Neuronal stem cell (in vitro differentiated cells): ENCODE data around the gene CNMD. TPM values are rescaled to one million over a fixed set of nuclear protein-coding genes. Genes with fewer than 3 reads are reported as not detected.
A peak's percentile ranks its signal among the peaks of the same experiment; 100 is the strongest.

Experiments
- DNase-seq: peaks from one replicate; pipeline ENCODE4 v3.0.0-alpha.2; 2013; ENCODE audit warnings: low spot score
- H2AFZ ChIP-seq: one replicate; pipeline ENCODE4 v1.6.1; 2013; ENCODE audit warnings: mild to moderate bottlenecking, low read length, inconsistent platforms
- H2AK5ac ChIP-seq: 2 replicates; pipeline ENCODE4 v1.6.1; 2013; ENCODE audit warnings: low read depth, mild to moderate bottlenecking, inconsistent platforms, low read length, moderate library complexity, mixed read lengths
- H2BK120ac ChIP-seq: 2 replicates; pipeline ENCODE4 v1.6.1; 2013; ENCODE audit warnings: low read depth, mild to moderate bottlenecking, inconsistent platforms, low read length, moderate library complexity, mixed read lengths
- H2BK12ac ChIP-seq: one replicate; pipeline ENCODE4 v1.6.1; 2013; ENCODE audit warnings: low read length, inconsistent platforms
- H2BK15ac ChIP-seq: 2 replicates; pipeline ENCODE4 v1.6.1; 2013; ENCODE audit warnings: mild to moderate bottlenecking, low read length, inconsistent platforms, mixed read lengths
- H2BK5ac ChIP-seq: one replicate; pipeline ENCODE4 v1.6.1; 2013; ENCODE audit warnings: inconsistent platforms, mild to moderate bottlenecking, low read length, moderate library complexity
- H3K14ac ChIP-seq: one replicate; pipeline ENCODE4 v1.6.1; 2013; ENCODE audit warnings: low read length, inconsistent platforms
- H3K18ac ChIP-seq: 2 replicates; pipeline ENCODE4 v1.6.1; 2013; ENCODE audit warnings: low read length, inconsistent platforms
- H3K23ac ChIP-seq: 2 replicates; pipeline ENCODE4 v1.6.1; 2013; ENCODE audit warnings: low read depth, mild to moderate bottlenecking, mixed read lengths, low read length, inconsistent platforms; ENCODE audit not compliant: poor library complexity
- H3K27ac ChIP-seq: replicated peaks from 3 replicates; pipeline ENCODE4 v1.5.1; 2013; ENCODE audit warnings: low read length, inconsistent platforms
- H3K27me3 ChIP-seq, 3 experiments: 2 replicates each; pipeline ENCODE4 v1.6.1; 2013; ENCODE audit warnings: low read length in 3 of 3, mild to moderate bottlenecking in 2 of 3, inconsistent platforms in 1 of 3, low read depth in 1 of 3, mixed read lengths in 1 of 3, moderate library complexity in 1 of 3; ENCODE audit not compliant: control insufficient read depth in 3 of 3, insufficient read depth in 3 of 3
- H3K36me3 ChIP-seq, 2 donors: replicated peaks in 1 of 2; 2 replicates each; pipeline ENCODE4 v1.6.1; 2013; ENCODE audit warnings: low read length in 2 of 2; ENCODE audit not compliant: control insufficient read depth in 2 of 2, insufficient read depth in 2 of 2
- H3K4ac ChIP-seq: 2 replicates; pipeline ENCODE4 v1.6.1; 2013; ENCODE audit warnings: inconsistent platforms, mild to moderate bottlenecking, low read length, moderate library complexity
- H3K4me1 ChIP-seq, 2 donors: 1 replicate in 1 of 2; 2 replicates in 1 of 2; pipeline ENCODE4 v1.6.1; 2013; ENCODE audit warnings: low read length in 2 of 2, low read depth in 1 of 2; ENCODE audit not compliant: control insufficient read depth in 2 of 2, insufficient read depth in 1 of 2
- H3K4me2 ChIP-seq: one replicate; pipeline ENCODE4 v1.6.1; 2013; ENCODE audit warnings: mild to moderate bottlenecking, low read length, inconsistent platforms; ENCODE audit not compliant: insufficient read depth, poor library complexity, severe bottlenecking
- H3K4me3 ChIP-seq, 2 donors: 2 replicates each; pipeline ENCODE4 v1.5.1; 2013; ENCODE audit warnings: low read length in 2 of 2, mild to moderate bottlenecking in 2 of 2, inconsistent platforms in 1 of 2, moderate library complexity in 1 of 2
- H3K79me1 ChIP-seq: one replicate; pipeline ENCODE4 v1.6.1; 2013; ENCODE audit warnings: low read depth, mild to moderate bottlenecking, inconsistent platforms, low read length, moderate library complexity
- H3K9ac ChIP-seq: one replicate; pipeline ENCODE4 v1.6.1; 2013; ENCODE audit warnings: mild to moderate bottlenecking, low read depth, low read length, inconsistent platforms; ENCODE audit not compliant: poor library complexity
- H3K9me3 ChIP-seq, 2 donors: replicated peaks in 1 of 2; 2 replicates each; pipeline versions ENCODE3 to v1.6.1; 2013; ENCODE audit warnings: low read length in 2 of 2, mild to moderate bottlenecking in 2 of 2, inconsistent platforms in 1 of 2, low read depth in 1 of 2, mixed read lengths in 1 of 2, moderate library complexity in 1 of 2; ENCODE audit not compliant: control insufficient read depth in 2 of 2, insufficient read depth in 1 of 2
- H4K8ac ChIP-seq: one replicate; pipeline ENCODE4 v1.6.1; 2013; ENCODE audit warnings: low read depth, mild to moderate bottlenecking, inconsistent platforms, low read length, moderate library complexity
- H4K91ac ChIP-seq: one replicate; pipeline ENCODE4 v1.6.1; 2013; ENCODE audit warnings: low read length, low read depth, mild to moderate bottlenecking, inconsistent platforms; ENCODE audit not compliant: poor library complexity
- WGBS, 2 donors: extraction: QIAGEN DNeasy Blood & Tissue Kit; methylation state at CpG; one replicate each; pipeline ENCODE4 v1.1.7; 2013; ENCODE audit warnings: missing lambda C conversion rate in 2 of 2, mixed read lengths in 1 of 2; ENCODE audit not compliant: insufficient read length in 2 of 2, insufficient replicate concordance in 1 of 2; ENCODE audit errors: extremely low coverage in 2 of 2; 5-methylcytosine and 5-hydroxymethylcytosine counted together
- polyA plus RNA-seq, 2 experiments: library from polyadenylated mRNA; stranded (reverse); fragments of 200-250 nt; gene quantifications; one replicate each; pipeline ENCODE4 v1.2.3, GENCODE V29; 2013

The CNMD gene
- 6.3 TPM for polyA plus RNA-seq (2013, experiment 1 of 2)
- polyA plus RNA-seq (2013, experiment 2 of 2): 6.8 TPM

GRCh38 chr13:52739468-52740071 lies at the start of gene CNMD:
Gene CNMD, minus strand, starts transcription at chr13:52739820. Its CDS starts 119 bp downstream, at chr13:52739701.
- Histone ChIP-seq H2BK12ac (no peak within 1 kb of the TSS), H3K4me2 (peak within 1 kb of the TSS; percentile 89), H3K4me1 (peaks cover 5 to 12% of the 10 kb centered on the region in 2 donors), H2BK120ac (no peak within 1 kb of the TSS), H2AK5ac (no peak within 1 kb of the TSS), H3K9ac (peak within 1 kb of the TSS; percentile 91), H3K27me3 (peaks cover 0 to 27% (median 8%) of the 10 kb centered on the region in 3 experiments), H3K4ac (peak within 1 kb of the TSS; percentile 54), H3K9me3 (no peaks in the 10 kb centered on the region), H3K4me3 (peak within 1 kb of the TSS in 1 of 2 donors; percentile 77), H4K91ac (no peak within 1 kb of the TSS), H3K23ac (peak within 1 kb of the TSS; percentile 9), H3K79me1 (no peaks in the 10 kb centered on the region), H2AFZ (peak within 1 kb of the TSS; percentile 74), H3K27ac (no peak within 1 kb of the TSS), H3K14ac (peak within 1 kb of the TSS; percentile 64), H2BK15ac (peak within 1 kb of the TSS; percentile 35), H3K18ac (peak within 1 kb of the TSS; percentile 97), H2BK5ac (no peak within 1 kb of the TSS), H3K36me3 (no peaks in the 10 kb centered on the region), H4K8ac (no peak within 1 kb of the TSS)
- WGBS, 2 donors: no CpG with 5 or more reads among the region's 34 CpGs
- no peak for DNase-seq

GRCh38 chr13:52788011-52788410 lies 48.4 kb upstream of the CNMD start:
- no CpG with 5 or more reads among the region's 4 CpGs for WGBS, 2 donors
- no peak for DNase-seq
- Histone ChIP-seq H2BK5ac (no peak overlapping the region), H3K27me3 (peaks cover 0 to 5% (median 0%) of the 10 kb centered on the region in 3 experiments), H2BK12ac (no peak overlapping the region), H3K4me2 (no peak overlapping the region), H4K8ac (no peak overlapping the region), H3K23ac (no peak overlapping the region), H3K36me3 (no peaks in the 10 kb centered on the region), H3K4me1 (no peaks in the 10 kb centered on the region), H3K4ac (no peak overlapping the region), H3K4me3 (no peak overlapping the region), H3K9me3 (no peaks in the 10 kb centered on the region), H4K91ac (no peak overlapping the region), H2BK120ac (no peak overlapping the region), H3K18ac (no peak overlapping the region), H3K9ac (no peak overlapping the region), H2BK15ac (no peak overlapping the region), H3K14ac (no peak overlapping the region), H3K27ac (no peak overlapping the region), H2AK5ac (no peak overlapping the region), H3K79me1 (no peaks in the 10 kb centered on the region), H2AFZ (no peak overlapping the region)

GRCh38 chr13:52787235-52787634 lies 47.6 kb upstream of the CNMD start:
- Histone ChIP-seq H4K91ac (no peak overlapping the region), H3K36me3 (no peaks in the 10 kb centered on the region), H3K23ac (no peak overlapping the region), H3K4me1 (no peaks in the 10 kb centered on the region), H2BK15ac (no peak overlapping the region), H2AK5ac (no peak overlapping the region), H3K4me2 (no peak overlapping the region), H3K4ac (no peak overlapping the region), H2BK5ac (no peak overlapping the region), H3K9ac (no peak overlapping the region), H2BK120ac (no peak overlapping the region), H3K18ac (no peak overlapping the region), H3K9me3 (no peaks in the 10 kb centered on the region), H4K8ac (no peak overlapping the region), H3K27me3 (peaks cover 0 to 5% (median 0%) of the 10 kb centered on the region in 3 experiments), H3K14ac (no peak overlapping the region), H3K4me3 (no peak overlapping the region), H2BK12ac (no peak overlapping the region), H3K27ac (no peak overlapping the region), H3K79me1 (no peaks in the 10 kb centered on the region), H2AFZ (no peak overlapping the region)
- no peak for DNase-seq
- no CpG with 5 or more reads among the region's 2 CpGs for WGBS, 2 donors

- Histone ChIP-seq H3K79me1 (no peaks in the 10 kb centered on the region), H4K8ac (no peak overlapping the region), H3K23ac (no peak overlapping the region)
Observed at GRCh38 chr13:52786766-52787165, 47.1 kb upstream of the CNMD start.

More at GRCh38 chr13:52786766-52787165, 47.1 kb upstream of the CNMD start:
- Histone ChIP-seq H2BK15ac (no peak overlapping the region), H2BK12ac (no peak overlapping the region), H2AK5ac (no peak overlapping the region), H3K18ac (no peak overlapping the region), H3K36me3 (no peaks in the 10 kb centered on the region), H3K4me1 (no peaks in the 10 kb centered on the region), H3K4me2 (no peak overlapping the region), H3K27ac (no peak overlapping the region), H2BK5ac (no peak overlapping the region), H3K4ac (no peak overlapping the region), H2AFZ (no peak overlapping the region), H3K4me3 (no peak overlapping the region), H3K27me3 (peaks cover 0 to 5% (median 0%) of the 10 kb centered on the region in 3 experiments), H2BK120ac (no peak overlapping the region), H3K14ac (no peak overlapping the region), H3K9ac (no peak overlapping the region), H4K91ac (no peak overlapping the region), H3K9me3 (no peaks in the 10 kb centered on the region)
- DNase-seq: no peak
- no CpG with 5 or more reads among the region's 3 CpGs for WGBS, 2 donors
